ENCODE measurements around the gene NEDD4L.

DNA sequence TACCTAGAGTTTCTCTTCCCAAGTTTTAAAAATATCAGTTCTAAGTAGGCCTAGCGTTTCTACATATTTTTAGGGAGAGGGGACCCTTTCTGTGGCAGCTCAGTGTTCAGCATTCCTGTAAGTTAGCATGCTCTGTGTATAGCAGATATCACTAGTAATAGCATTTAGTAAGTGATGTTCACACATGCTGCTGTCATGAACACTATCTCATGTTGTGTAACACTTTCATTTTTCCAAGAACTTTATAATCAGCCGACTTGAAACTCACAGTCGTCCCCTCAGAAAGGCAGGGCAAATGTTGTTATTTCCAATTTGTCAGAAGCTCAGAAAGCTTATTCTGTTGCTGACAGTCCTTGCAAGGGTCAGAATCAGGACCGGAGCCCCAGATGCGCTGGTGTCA, 317.2 kb downstream of the NEDD4L start:
- TF ChIP-seq, protein P1, sequence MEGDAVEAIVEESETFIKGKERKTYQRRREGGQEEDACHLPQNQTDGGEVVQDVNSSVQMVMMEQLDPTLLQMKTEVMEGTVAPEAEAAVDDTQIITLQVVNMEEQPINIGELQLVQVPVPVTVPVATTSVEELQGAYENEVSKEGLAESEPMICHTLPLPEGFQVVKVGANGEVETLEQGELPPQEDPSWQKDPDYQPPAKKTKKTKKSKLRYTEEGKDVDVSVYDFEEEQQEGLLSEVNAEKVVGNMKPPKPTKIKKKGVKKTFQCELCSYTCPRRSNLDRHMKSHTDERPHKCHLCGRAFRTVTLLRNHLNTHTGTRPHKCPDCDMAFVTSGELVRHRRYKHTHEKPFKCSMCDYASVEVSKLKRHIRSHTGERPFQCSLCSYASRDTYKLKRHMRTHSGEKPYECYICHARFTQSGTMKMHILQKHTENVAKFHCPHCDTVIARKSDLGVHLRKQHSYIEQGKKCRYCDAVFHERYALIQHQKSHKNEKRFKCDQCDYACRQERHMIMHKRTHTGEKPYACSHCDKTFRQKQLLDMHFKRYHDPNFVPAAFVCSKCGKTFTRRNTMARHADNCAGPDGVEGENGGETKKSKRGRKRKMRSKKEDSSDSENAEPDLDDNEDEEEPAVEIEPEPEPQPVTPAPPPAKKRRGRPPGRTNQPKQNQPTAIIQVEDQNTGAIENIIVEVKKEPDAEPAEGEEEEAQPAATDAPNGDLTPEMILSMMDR (tag by site-specific recombination; IDR thresholded peaks at IDR 0.05), result no peak
- TF ChIP-seq ZNF138 (tag by site-specific recombination; IDR thresholded peaks at IDR 0.05; ENCODE audit: borderline replicate concordance) (no peak), ZBTB21 (tag by site-specific recombination; IDR thresholded peaks at IDR 0.05) (no peak), ZNF707 (tag by site-specific recombination; IDR thresholded peaks at IDR 0.05) (no peak), ZNF23 (tag by site-specific recombination; IDR thresholded peaks at IDR 0.05; ENCODE audit: borderline replicate concordance) (no peak)
- TF ChIP-seq, protein P2, sequence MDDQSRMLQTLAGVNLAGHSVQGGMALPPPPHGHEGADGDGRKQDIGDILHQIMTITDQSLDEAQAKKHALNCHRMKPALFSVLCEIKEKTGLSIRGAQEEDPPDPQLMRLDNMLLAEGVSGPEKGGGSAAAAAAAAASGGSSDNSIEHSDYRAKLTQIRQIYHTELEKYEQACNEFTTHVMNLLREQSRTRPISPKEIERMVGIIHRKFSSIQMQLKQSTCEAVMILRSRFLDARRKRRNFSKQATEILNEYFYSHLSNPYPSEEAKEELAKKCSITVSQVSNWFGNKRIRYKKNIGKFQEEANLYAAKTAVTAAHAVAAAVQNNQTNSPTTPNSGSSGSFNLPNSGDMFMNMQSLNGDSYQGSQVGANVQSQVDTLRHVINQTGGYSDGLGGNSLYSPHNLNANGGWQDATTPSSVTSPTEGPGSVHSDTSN (CRISPR knock-in tag; IDR thresholded peaks at IDR 0.05), result no peak
- TF ChIP-seq, protein P3, sequence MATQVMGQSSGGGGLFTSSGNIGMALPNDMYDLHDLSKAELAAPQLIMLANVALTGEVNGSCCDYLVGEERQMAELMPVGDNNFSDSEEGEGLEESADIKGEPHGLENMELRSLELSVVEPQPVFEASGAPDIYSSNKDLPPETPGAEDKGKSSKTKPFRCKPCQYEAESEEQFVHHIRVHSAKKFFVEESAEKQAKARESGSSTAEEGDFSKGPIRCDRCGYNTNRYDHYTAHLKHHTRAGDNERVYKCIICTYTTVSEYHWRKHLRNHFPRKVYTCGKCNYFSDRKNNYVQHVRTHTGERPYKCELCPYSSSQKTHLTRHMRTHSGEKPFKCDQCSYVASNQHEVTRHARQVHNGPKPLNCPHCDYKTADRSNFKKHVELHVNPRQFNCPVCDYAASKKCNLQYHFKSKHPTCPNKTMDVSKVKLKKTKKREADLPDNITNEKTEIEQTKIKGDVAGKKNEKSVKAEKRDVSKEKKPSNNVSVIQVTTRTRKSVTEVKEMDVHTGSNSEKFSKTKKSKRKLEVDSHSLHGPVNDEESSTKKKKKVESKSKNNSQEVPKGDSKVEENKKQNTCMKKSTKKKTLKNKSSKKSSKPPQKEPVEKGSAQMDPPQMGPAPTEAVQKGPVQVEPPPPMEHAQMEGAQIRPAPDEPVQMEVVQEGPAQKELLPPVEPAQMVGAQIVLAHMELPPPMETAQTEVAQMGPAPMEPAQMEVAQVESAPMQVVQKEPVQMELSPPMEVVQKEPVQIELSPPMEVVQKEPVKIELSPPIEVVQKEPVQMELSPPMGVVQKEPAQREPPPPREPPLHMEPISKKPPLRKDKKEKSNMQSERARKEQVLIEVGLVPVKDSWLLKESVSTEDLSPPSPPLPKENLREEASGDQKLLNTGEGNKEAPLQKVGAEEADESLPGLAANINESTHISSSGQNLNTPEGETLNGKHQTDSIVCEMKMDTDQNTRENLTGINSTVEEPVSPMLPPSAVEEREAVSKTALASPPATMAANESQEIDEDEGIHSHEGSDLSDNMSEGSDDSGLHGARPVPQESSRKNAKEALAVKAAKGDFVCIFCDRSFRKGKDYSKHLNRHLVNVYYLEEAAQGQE (tag by site-specific recombination; IDR thresholded peaks at IDR 0.05), result no peak
